GM21515 (cell line): ENCODE measurements around the gene JPH3.
"Not testable (repeated sequence)": the region's sequence is repeated elsewhere in the genome, so short reads cannot be mapped to it uniquely, and the experiment has no call there.

Source experiments
- ATAC-seq: cut with Tn5 transposase; IDR thresholded peaks from one replicate; pipeline ENCODE4 v1.9.1; 2021; ENCODE audit not compliant: unreplicated experiment

Gene JPH3

DNA sequence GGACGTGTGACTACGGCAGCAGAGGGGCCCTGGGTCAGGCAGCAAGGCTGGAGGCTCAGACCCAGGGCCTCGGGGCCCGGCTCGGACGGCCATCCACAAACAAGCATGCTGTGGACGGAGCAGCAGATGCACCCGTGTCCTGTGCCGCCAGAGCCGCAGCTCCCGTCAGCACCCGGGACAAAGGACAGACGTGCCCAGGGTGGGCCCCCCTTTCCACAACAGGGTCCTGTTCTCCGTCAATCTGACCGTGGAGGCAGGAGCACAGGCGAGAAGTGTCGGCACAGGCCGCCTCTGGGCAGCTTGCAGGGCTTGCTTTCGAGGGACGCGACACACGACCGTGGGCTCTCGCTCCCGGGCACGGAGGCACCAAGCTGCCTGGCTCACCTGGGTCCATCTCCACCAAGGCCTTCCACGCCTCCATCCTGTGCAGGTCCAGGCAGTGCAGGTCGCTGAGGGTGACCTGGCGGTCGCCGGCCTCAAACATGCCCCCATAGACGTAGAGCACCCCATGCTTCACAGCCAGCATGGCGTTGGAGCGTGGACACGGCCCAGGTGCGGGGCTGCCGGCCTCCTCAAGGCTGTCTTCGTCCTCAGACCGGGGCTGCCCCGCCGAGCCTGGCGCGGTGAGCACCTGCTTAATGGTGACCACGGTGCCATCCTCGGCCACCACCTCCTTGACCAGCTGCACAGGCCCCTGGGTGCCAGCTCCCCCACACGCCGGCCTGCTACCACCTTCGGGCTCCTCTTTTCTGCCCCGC is 106.8 kb downstream of the JPH3 start:
- ATAC-seq = no peak

DNA sequence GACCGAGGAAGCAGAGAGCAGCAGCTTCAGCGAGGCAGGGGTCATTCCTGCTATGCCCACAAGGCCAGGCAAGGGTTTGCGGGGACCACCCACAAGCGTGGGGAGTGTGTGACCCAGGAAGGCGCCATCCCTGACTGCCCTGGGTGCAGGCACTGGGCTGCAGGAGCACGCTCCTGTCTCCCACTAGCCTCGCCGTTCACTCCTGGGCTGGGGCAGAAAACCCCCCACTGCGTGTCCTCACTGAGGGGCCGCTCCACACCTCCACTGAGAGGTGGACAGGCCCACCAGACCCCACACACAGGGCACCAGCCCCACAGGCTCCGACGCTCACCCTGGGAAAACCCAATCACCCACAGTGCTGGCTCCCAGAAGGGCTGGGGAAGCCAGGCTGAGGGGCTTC is 107.4 kb downstream of the JPH3 start:
- ATAC-seq = no peak

DNA sequence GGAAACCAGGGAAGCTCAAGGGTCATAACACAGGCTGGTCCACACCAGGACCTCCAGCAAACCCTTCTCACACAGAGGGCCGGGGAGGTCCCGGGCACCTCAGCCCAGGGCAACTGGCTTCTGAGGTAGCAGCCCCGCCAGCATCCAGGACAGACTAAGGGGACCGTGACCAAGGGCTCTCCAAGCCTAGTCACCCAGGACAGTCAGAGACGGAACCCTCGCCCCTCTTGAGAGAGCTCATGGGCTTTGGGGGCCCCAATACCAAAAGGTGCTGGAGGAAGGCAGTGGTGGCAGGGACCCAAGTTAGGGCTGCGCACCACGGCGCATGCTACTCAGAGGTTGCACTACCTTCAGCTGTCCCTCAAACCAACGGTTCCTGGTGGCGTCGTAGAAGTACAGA is 108.6 kb downstream of the JPH3 start:
- ATAC-seq = no peak

DNA sequence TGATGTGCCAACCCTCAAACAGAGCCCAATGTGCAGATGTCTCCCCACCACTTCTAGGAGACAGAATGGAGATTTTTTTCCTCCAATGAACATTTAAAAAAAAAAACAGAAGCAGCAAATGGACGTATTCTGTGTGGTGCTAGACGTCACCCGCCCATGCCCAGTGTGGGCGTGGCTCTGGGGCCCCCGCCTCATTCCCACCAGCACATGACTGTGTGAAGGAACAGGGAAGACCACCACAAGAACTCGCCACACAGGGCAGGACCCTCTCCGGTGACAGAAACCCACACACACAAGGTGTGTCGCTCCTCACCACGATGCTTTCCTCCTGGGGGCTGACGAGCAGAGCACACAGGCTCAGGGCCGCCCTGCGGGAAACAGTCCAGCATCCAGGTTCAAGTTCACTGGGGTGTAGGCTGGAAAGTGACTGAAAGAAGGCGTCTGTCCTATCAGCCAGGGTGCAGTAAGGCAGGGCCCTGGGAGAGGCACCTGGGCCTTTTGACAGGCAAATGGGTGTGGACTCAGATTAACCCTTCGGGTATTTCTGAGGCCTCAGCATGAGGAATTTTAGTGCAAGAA is 110.0 kb downstream of the JPH3 start:
- no peak for ATAC-seq

DNA sequence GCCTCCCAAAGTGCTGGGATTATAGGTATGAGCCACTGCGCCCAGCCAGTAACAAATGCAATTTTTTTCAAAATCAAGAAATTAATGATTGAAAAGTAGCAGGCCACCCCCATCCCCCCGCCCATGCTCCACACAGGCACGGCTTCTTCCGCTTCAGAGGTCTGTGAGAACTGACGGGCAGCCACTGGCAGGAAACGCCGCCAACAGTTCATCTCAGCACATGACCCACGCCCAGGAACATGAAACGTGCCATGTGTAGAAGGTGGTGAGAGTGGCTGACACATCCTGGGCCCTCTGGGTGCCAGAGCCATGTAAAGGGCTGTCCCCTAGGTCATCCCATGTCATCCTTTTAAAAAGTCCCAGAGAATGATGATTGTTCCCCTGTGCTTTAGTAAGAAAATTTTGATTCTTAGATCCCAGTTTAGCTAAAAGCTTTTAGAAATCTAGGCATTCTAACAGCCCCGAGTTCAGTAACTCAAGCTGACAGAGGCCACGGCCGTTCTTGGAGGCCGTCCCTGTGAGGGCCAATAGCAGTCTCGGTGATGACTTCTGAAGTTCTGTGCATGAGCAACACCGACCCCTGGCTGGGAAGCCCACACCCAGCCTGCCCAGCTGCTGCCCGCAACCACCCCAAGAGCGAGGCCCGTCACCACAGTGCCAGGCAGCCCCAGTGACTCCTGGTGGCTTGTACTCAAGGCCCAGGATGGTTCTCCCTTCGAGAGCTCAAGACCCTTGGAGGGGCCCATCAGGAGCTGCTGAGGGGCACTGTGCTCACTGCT is 111.3 kb downstream of the JPH3 start:
- ATAC-seq = no peak

- no peak for ATAC-seq
Measured at GRCh38 chr16:87715231-87715630, 112.9 kb downstream of the JPH3 start.

DNA sequence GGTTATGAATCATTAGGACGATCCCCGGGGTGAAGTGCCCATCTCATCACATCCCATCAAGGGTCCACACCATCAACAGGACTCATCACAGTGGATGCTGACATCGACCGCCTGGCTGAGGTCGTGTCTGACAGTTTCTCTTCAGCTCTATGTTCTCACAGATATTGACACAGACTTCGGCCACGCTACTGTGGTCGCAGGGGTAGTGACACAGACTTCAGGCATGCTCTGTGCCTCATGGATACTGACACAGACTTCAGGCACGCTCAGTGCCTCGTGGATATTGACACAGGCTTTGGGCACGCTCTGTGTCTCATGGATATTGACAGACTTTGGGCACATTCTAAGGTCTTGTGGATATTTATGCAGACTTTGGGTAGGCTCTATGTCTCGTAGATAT is 113.3 kb downstream of the JPH3 start:
- no peak for ATAC-seq

- ATAC-seq = not testable (repeated sequence)
Measured at GRCh38 chr16:87718831-87719230, 116.5 kb downstream of the JPH3 start.

DNA sequence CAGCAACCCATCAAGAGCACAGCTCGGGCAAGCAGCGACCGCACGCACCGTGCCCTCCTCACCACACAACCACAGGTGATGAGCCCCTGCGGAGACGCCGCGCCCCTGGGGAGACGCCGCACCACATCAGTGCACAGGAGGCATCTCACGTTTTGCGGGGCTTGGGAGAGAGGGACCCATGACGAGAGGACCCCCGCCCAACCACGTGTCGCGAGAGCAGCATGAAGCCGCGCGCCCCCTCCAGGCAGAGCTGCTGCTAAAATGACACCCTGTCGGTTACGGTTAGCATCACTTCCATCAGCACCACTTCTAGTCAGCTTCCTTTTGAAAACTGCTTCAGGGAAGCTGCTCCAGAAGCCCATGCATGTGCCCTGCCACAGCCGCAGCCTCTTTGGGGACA is 118.1 kb downstream of the JPH3 start:
- no peak for ATAC-seq

DNA sequence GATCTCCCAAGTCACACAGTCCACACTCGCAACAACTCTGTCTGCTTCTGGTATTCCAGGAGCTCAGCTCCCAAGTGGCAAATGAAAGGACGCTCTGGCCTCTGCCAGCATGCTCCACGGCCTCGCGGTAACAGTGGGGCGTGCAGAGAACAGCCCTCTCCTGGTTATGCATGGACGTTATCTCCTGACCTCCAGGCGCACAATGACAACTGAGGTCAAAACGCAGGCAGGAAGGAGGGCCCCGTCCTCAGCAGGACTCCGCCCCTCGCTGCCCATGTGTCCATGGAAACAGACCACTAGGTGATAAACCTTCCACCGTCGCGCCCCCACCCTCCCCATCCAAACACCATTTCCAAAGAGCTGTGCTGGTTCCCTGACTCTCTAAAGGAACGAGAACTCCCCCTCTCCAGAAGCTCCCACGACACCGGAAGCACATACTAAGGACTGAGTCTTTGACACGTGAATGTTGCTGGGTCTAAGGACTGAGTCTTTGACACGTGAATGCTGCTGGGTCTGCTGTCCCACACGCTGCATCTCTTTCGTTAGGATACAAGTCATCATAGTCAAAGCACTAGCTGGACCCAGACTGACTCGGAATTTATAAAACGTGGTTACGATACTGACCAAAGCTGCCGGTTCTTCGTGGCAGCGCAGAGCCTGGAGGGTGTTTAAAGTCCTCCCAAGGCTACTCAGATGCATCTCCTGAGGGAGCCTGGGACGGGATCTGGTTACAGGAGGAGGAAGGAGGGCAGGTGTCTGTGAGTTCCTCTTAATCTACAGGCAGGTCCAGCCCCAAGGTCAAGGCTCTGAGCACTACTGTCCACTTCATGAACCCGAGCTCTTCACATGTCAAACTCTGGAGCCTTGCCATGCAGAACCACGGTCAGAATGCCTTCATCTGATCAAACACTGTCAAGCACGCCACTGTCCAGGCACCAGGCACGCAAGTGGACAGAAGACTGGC is 119.6 kb downstream of the JPH3 start:
- no peak for ATAC-seq

DNA sequence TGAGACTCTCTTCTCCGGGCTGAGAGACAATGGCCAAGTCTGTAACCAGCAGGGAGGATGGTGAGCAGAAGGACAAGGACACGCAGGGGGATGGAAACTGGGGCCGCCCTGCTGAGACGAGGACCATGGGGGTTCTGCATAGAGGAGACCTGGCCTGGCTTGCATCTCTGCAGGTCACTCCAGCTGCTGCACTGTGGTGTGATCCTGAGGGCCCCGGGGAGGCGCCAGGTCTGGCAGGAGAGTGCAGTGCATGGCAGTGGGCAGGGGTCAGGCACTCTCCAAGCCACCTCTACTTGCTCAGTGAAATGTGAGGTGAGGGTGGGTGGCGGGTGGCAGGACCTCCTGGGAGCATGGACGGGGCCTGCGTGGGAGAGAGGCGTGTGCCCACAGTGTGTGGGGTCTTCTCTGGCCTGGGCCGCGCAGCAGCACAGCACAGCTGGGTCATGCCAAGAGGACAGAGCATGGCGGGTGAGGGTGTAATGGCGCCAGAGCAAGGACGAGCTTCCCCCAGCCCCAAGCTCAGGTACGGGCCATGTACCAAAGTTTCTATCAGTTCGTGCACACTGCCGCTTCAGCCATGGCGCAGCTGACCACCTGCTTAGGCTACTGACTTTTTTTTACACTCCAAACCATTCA is 120.4 kb downstream of the JPH3 start:
- ATAC-seq = no peak

GRCh38 chr16:87723226-87723623 is 120.9 kb downstream of the JPH3 start:
- ATAC-seq = no peak

DNA sequence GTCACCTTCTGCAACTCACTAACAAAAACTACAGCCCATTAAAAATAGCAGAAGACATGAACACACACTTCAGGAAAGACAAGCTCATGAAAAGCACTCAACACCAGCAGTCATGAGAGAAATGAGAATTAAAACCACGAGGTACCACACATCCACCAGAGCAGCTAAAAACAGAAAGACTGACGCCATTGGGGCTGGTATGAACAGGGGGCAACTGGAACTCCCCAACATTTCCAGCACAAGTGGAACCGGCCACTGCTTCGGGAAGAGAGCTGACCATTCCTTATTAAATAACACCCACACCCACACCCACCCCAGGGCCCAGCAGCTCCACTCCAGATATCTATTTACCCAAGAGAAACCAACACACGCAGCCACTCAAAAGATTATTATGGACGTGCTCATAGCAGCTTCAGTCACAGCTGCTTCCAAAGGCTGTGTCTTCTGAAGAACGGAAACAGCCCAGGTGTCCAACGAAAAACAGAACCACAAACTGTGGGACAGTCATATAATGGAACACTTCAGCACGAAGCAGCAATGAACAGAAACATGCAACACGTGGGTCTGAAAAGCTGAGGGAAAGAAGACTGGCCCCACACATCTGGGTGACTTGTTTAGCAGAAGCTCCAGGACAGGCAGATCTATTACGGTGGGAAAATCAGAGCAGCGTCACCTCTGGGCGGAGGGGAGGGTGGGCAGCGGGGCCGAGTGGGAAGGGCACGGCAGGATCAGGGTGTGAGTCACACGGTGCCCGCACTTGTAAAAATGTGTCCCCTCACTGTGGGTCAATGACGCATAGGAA is 122.4 kb downstream of the JPH3 start:
- ATAC-seq = no peak

GRCh38 chr16:87725596-87726235 is 123.4 kb downstream of the JPH3 start:
- ATAC-seq = no peak

- ATAC-seq = not testable (repeated sequence)
Measured at GRCh38 chr16:87726577-87726976, 124.3 kb downstream of the JPH3 start.

- ATAC-seq = no peak
Measured at GRCh38 chr16:87727346-87727745, 125.0 kb downstream of the JPH3 start.

GRCh38 chr16:87728026-87728425 is 125.7 kb downstream of the JPH3 start:
- no peak for ATAC-seq

DNA sequence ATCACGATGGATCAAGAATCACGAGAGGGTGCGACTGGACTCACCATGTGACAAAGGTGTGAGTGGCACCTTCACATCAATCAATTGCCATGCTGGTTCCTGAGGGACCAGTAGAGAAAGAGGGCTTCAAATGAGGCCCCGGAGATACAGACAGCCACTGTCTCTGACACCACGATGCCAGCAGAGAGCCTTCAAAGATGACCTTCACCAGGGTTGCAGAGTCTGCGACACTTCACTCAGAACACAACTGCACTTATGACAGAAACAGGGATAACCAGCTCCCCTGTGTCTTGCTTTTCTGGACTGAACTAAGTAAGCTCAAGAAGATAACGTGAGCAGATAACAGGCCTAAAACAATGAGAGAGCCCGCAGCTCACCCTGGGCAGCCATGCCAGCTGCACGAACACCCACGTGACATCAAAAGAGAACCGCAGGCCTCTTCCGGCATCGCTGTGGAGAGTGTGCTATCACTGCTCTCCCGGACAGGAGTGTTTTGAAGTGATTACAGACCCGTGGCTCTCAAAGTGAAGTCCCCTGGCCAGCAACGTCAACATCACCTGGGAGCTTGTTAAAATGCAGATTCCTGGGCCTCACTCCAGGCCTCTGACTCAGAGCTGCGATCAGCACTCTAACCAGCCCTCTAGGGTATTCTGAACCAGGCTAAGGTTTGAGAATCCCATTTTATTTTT is 127.1 kb downstream of the JPH3 start:
- ATAC-seq = no peak

- no peak for ATAC-seq
Measured at GRCh38 chr16:87731607-87732006, 129.3 kb downstream of the JPH3 start.
